Gastroesophageal sphincter (tissue), 4 donors: Measurements from ENCODE around the gene ABR. TPM values are rescaled to one million over a fixed set of nuclear protein-coding genes. Genes with fewer than 3 reads are reported as not detected.
"Not testable (repeated sequence)": the region's sequence is repeated elsewhere in the genome, so short reads cannot be mapped to it uniquely, and the experiment has no call there.

Experiments
- ATAC-seq: fragments of 150-250 bp; one replicate; pipeline ENCODE4 v1.9.1; 2016; ENCODE audit warnings: mild to moderate bottlenecking, moderate library complexity
- H3K27ac ChIP-seq, 4 donors: fragments of 200-600 bp; sonication (generic) in 3 of 4; 1 replicate in 3 of 4; 2 replicates in 1 of 4; pipeline ENCODE4 v1.5.1; 2016 to 2019
- H3K27me3 ChIP-seq: fragments of 200-600 bp; sonication (generic); one replicate; pipeline ENCODE4 v1.5.1; 2019
- H3K36me3 ChIP-seq, 2 donors: fragments of 200-600 bp; sonication (generic); one replicate each; pipeline ENCODE4 v1.5.1; 2019; ENCODE audit warnings: control low read depth in 1 of 2
- H3K4me1 ChIP-seq, 3 donors: fragments of 200-600 bp; sonication (generic); 1 replicate in 2 of 3; 2 replicates in 1 of 3; pipeline ENCODE4 v1.5.1; 2016 to 2019; ENCODE audit warnings: control low read depth in 2 of 3
- H3K4me3 ChIP-seq, 2 donors: fragments of 200-600 bp; sonication (generic); one replicate each; pipeline ENCODE4 v1.5.1; 2019; ENCODE audit warnings: mild to moderate bottlenecking in 1 of 2, moderate library complexity in 1 of 2
- H3K9me3 ChIP-seq, 3 donors: fragments of 200-600 bp; sonication (generic); one replicate each; pipeline ENCODE4 v1.5.1; 2017 to 2019; ENCODE audit warnings: control low read depth in 2 of 3
- EP300 ChIP-seq: sonication (generic); formaldehyde crosslinking; IDR thresholded peaks from one replicate; pipeline ENCODE4 v1.6.1; 2017; ENCODE audit warnings: antibody characterized with exemption, mild to moderate bottlenecking
- POLR2A ChIP-seq, 2 donors: fragments of 450-650 bp; IDR thresholded peaks; one replicate each; pipeline ENCODE4 v1.6.1; 2017; ENCODE audit warnings: antibody characterized with exemption in 2 of 2, mild to moderate bottlenecking in 2 of 2, moderate library complexity in 1 of 2
- POLR2AphosphoS5 ChIP-seq: sonication (generic); formaldehyde crosslinking; IDR thresholded peaks from one replicate; pipeline ENCODE4 v1.6.1; 2017; ENCODE audit warnings: antibody characterized with exemption
- WGBS, 2 donors: methylation state at CpG; one replicate each; pipeline ENCODE4 v1.1.5; 2018; ENCODE audit warnings: low coverage in 1 of 2; 5-methylcytosine and 5-hydroxymethylcytosine counted together
- total RNA-seq, 4 donors: library from RNA; depleted of rRNA; stranded (reverse); fragments of >200 nt; gene quantifications; one replicate each; pipeline ENCODE4 v1.1.0, GENCODE V29; 2016
- TF ChIP-seq, protein P1 (sequence below), 4 experiments: fragments of 200-600 bp in 2 of 4; fragments of 450-650 bp in 2 of 4; sonication (generic) in 1 of 4; IDR thresholded peaks; one replicate each; pipeline ENCODE4 v1.5.1; 2017 to 2019; ENCODE audit warnings: antibody characterized with exemption in 4 of 4, mild to moderate bottlenecking in 2 of 4, moderate library complexity in 2 of 4

The ABR gene
- total RNA-seq, 4 donors from 2014 or later = 62.6 to 147 (median 114) TPM

DNA sequence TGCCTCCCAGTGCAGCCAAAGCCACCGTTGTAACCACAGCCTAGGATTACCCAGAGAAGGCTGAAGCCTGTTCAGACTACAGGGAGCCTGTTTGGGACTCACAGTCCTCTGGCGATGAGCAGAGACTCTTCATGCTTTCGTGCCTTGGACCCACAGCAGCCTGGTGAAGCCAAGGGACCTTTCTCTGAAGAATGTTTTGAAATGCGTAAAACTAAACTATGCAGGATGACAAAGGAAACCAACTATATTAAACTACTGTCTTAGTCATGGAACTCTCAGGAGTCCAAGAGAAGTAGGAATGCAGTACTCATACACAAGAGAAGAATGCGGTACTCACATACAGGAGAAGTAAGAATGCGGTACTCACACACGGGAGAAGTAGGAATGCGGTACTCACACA, 20.9 kb downstream of the ABR start:
- 73 to 90% methylated on average over 4 of the region's 8 CpGs for WGBS, 2 donors
- TF ChIP-seq EP300 (no peak), POLR2AphosphoS5 (no peak), POLR2A (IDR thresholded peaks at IDR 0.05) (no peak)
- TF ChIP-seq, protein P1, sequence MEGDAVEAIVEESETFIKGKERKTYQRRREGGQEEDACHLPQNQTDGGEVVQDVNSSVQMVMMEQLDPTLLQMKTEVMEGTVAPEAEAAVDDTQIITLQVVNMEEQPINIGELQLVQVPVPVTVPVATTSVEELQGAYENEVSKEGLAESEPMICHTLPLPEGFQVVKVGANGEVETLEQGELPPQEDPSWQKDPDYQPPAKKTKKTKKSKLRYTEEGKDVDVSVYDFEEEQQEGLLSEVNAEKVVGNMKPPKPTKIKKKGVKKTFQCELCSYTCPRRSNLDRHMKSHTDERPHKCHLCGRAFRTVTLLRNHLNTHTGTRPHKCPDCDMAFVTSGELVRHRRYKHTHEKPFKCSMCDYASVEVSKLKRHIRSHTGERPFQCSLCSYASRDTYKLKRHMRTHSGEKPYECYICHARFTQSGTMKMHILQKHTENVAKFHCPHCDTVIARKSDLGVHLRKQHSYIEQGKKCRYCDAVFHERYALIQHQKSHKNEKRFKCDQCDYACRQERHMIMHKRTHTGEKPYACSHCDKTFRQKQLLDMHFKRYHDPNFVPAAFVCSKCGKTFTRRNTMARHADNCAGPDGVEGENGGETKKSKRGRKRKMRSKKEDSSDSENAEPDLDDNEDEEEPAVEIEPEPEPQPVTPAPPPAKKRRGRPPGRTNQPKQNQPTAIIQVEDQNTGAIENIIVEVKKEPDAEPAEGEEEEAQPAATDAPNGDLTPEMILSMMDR (IDR thresholded peaks at IDR 0.05) = no peak
- no peak for ATAC-seq
- Histone ChIP-seq H3K4me3 (no peak overlapping the region), H3K9me3 (no peaks in the 10 kb centered on the region), H3K27ac (no peak overlapping the region), H3K27me3 (no peaks in the 10 kb centered on the region), H3K4me1 (peaks cover 0 to 8% (median 0%) of the 10 kb centered on the region in 3 donors), H3K36me3 (peaks cover 0 to 26% of the 10 kb centered on the region in 2 donors)

DNA sequence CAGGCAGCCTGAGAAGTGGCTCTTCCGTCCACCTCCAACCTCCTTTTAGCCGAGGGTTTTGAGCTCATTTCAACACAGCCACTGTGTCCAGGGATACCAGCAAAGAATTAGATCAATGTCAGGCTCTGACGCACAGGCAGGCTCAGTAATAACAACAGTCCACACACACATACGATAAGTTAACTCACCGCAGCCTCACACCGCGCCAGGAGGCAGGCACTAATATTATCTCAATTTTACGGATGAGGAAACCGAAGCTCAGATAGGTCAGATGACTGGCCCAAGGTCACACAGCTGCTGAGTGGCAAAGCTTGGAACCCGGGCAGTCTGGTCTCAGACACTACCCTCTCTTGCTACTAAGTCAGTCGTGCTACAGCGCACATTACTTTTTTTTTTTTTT, 22.9 kb downstream of the ABR start:
- Histone ChIP-seq H3K36me3 (peaks cover 0 to 26% of the 10 kb centered on the region in 2 donors), H3K27me3 (no peaks in the 10 kb centered on the region), H3K4me1 (peaks cover 0 to 11% (median 0%) of the 10 kb centered on the region in 3 donors), H3K9me3 (no peaks in the 10 kb centered on the region), H3K27ac (no peak overlapping the region), H3K4me3 (no peak overlapping the region)
- WGBS, 2 donors = 77 to 100% methylated on average over 7 to 8 of the region's 12 CpGs
- ATAC-seq = no peak
- TF ChIP-seq, protein P1 (IDR thresholded peaks at IDR 0.05) = no peak
- TF ChIP-seq POLR2A (IDR thresholded peaks at IDR 0.05) (no peak), EP300 (no peak), POLR2AphosphoS5 (no peak)

DNA sequence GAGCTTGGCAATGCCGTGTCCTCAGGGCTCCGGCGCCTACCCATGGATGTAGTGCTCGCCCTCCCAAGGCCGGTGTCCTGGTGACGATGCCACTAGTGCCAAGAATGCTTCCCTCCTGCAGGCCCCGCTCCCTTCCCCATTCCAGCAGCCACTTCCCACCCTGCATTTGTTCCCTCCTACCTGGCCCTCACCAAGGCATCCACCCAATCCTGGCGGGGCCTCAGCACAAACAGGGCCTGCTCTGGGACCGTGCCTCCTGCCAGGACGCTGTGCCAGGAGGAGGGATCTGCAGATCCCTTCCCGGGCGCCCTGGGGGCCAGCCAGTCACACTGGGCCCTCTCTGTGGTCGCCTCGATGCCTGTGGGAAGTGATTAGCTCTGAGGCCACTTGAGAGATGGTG, 25.1 kb downstream of the ABR start:
- no peaks in the 10 kb centered on the region for H3K9me3 ChIP-seq
- H3K4me1 ChIP-seq = peaks cover 0 to 11% (median 0%) of the 10 kb centered on the region in 3 donors
- H3K4me3 ChIP-seq = no peak overlapping the region
- H3K27me3 ChIP-seq = no peaks in the 10 kb centered on the region
- 80 to 81% methylated on average over 1 to 5 of the region's 14 CpGs for WGBS, 2 donors
- peak; percentile 39 for ATAC-seq
- H3K36me3 ChIP-seq = peaks cover 0 to 32% of the 10 kb centered on the region in 2 donors
- H3K27ac ChIP-seq = no peak overlapping the region
- no peak for TF ChIP-seq EP300
- TF ChIP-seq, protein P1 (IDR thresholded peaks at IDR 0.05) = no peak
- TF ChIP-seq POLR2AphosphoS5 = no peak
- no peak for TF ChIP-seq POLR2A (IDR thresholded peaks at IDR 0.05)

DNA sequence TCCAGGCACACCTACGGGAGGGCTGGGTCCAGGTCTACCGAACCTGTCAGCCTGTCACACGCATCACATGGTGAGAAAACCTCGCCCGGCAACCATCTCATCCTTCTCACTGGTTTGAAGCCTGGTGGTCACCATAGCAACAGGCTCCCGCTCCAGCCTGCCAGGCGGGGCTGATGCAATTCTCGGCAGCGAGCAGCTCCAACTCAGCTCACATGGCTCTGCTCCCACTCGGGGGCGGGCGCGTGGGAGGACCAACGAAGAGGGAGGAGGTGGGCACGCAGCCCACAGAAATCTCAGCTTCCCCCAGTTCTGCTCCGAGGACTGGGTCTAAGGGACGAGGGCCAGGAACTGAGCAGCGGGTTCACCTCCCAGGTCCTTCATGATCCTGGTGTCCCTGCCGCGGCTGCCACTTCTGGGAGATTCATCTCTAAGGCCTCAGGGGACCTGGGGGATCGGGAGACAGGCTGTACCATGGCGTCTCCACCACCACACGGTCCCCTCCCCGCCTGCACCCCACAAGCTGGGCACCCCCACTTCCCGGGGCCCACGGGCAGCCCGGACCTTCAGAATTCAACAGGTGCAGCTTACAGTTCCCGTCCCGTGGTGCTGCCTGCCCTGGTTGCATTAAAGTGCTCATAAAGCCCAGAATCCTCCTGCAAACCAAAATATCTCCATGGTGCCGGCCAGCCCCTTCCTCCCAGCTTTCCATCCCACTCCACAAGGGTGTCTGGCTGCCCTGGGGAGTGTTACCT, 25.8 kb downstream of the ABR start:
- no peak overlapping the region for H3K4me3 ChIP-seq
- H3K4me1 ChIP-seq = peaks cover 0 to 11% (median 0%) of the 10 kb centered on the region in 3 donors
- WGBS, 2 donors = 73% methylated on average over 7 of the region's 30 CpGs; no CpG with 5 or more reads in 1 of the 2 donors
- H3K27me3 ChIP-seq = no peaks in the 10 kb centered on the region
- TF ChIP-seq EP300 = no peak
- no peak for TF ChIP-seq POLR2A (IDR thresholded peaks at IDR 0.05)
- no peak for TF ChIP-seq POLR2AphosphoS5
- TF ChIP-seq, protein P1 (IDR thresholded peaks at IDR 0.05) = no peak
- no peak overlapping the region for H3K27ac ChIP-seq
- peaks cover 0 to 32% of the 10 kb centered on the region in 2 donors for H3K36me3 ChIP-seq
- H3K9me3 ChIP-seq = no peaks in the 10 kb centered on the region
- ATAC-seq = peak; percentile 83

DNA sequence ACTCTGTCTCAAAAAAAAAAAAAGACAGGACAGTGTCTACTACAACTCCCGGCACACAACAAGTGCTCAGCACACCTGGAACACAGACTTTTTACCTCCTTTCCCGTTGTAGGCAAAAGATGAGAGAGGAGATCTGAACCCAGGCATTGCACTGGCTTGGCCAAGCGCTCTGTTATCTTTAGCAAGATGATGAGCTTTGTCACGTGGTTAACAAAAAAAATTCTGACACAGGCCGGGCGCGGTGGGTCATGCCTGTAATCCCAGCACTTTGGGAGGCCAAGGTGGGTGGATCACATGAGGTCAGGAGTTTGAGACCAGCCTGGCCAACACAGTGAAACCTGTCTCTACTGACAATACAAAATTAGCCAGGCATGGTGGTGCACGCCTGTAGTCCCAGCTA, 27.2 kb downstream of the ABR start:
- 89 to 95% methylated on average over 4 to 6 of the region's 8 CpGs for WGBS, 2 donors
- H3K27me3 ChIP-seq, H3K9me3 ChIP-seq, ATAC-seq, H3K27ac ChIP-seq, H3K4me3 ChIP-seq: not testable (repeated sequence)
- Histone ChIP-seq H3K36me3 (peaks cover 0 to 26% of the 10 kb centered on the region in 2 donors), H3K4me1 (peaks cover 0 to 15% (median 0%) of the 10 kb centered on the region in 3 donors)
